CD4-positive, alpha-beta T cell (primary cell): Measurements from ENCODE around the gene DUS3L. TPM values are rescaled to one million over a fixed set of nuclear protein-coding genes. Genes with fewer than 3 reads are reported as not detected.
A peak's percentile ranks its signal among the peaks of the same experiment; 100 is the strongest.

Experiments used
- ATAC-seq: fragments of 200-7000 bp; cut with Tn5 transposase; one replicate; pipeline ENCODE4 v1.10.0; 2022; ENCODE audit warnings: mild to moderate bottlenecking; ENCODE audit not compliant: poor library complexity
- CTCF ChIA-PET: fragments of 350-600 bp; sonication (Branson Sonifier 250); formaldehyde crosslinking; loops from one replicate; lab custom pipeline; 2021; ENCODE audit warnings: antibody characterized with exemption, inconsistent platforms; lab: Charles Lee
- POLR2A ChIA-PET: fragments of 350-600 bp; sonication (Branson Sonifier 250); formaldehyde crosslinking; loops from one replicate; lab custom pipeline; 2021; ENCODE audit warnings: antibody characterized with exemption, inconsistent platforms; lab: Charles Lee
- DNase-seq, 14 experiments: peaks; one replicate each; pipeline ENCODE4 v3.0.0-alpha.2; 2013 to 2020; ENCODE audit warnings: mixed read lengths in 2 of 14
- H3K27ac ChIP-seq, 2 donors: one replicate each; pipeline versions ENCODE4 v1.5.1 to v1.7.0; 2013; ENCODE audit warnings: low read length in 2 of 2, low read depth in 1 of 2, mild to moderate bottlenecking in 1 of 2
- H3K27me3 ChIP-seq, 2 experiments: 1 replicate in 1 of 2; 2 replicates in 1 of 2; pipeline versions ENCODE4 v1.6.1 to v1.7.0; 2013; ENCODE audit warnings: low read length in 2 of 2, control low read depth in 1 of 2, mild to moderate bottlenecking in 1 of 2, moderate library complexity in 1 of 2; ENCODE audit not compliant: insufficient read depth in 2 of 2, control insufficient read depth in 1 of 2
- H3K36me3 ChIP-seq: one replicate; pipeline ENCODE4 v1.6.1; 2013; ENCODE audit warnings: low read length, control low read depth; ENCODE audit not compliant: insufficient read depth
- H3K4me1 ChIP-seq: one replicate; pipeline ENCODE4 v1.6.1; 2013; ENCODE audit warnings: low read length, control low read depth; ENCODE audit not compliant: insufficient read depth
- H3K4me3 ChIP-seq: one replicate; pipeline ENCODE4 v1.5.1; 2013; ENCODE audit warnings: mild to moderate bottlenecking, low read length, moderate library complexity
- H3K9me3 ChIP-seq, 2 experiments: 1 replicate in 1 of 2; 2 replicates in 1 of 2; pipeline versions ENCODE4 v1.6.1 to v1.7.0; 2013; ENCODE audit warnings: low read length in 2 of 2, mild to moderate bottlenecking in 2 of 2, control low read depth in 1 of 2, moderate library complexity in 1 of 2; ENCODE audit not compliant: control insufficient read depth in 1 of 2, insufficient read depth in 1 of 2
- H3K27ac Mint-ChIP-seq: one replicate; pipeline ENCODE4 v1.8.0; 2020; ENCODE audit warnings: mixed read lengths
- H3K27me3 Mint-ChIP-seq: one replicate; pipeline ENCODE4 v1.8.0; 2021; ENCODE audit warnings: mixed read lengths
- H3K36me3 Mint-ChIP-seq: one replicate; pipeline ENCODE4 v1.8.0; 2021; ENCODE audit warnings: low read depth, mixed read lengths
- H3K4me1 Mint-ChIP-seq: one replicate; pipeline ENCODE4 v1.8.0; 2021; ENCODE audit warnings: low read depth, mixed read lengths
- H3K4me3 Mint-ChIP-seq: one replicate; pipeline ENCODE4 v1.8.0; 2020; ENCODE audit warnings: mild to moderate bottlenecking, mixed read lengths
- H3K9me3 Mint-ChIP-seq: one replicate; pipeline ENCODE4 v1.8.0; 2020; ENCODE audit warnings: mixed read lengths
- intact Hi-C, 2 experiments: fragments of 100-400 bp; cut with DNase I in 1 of 2; cut with micrococcal nuclease in 1 of 2; formaldehyde crosslinking; loops; one replicate each; pipeline versions ENCODE4 v1.15.1 to v1.9.0; 2023 to 2025; cut with DNase I, micrococcal nuclease
- total RNA-seq, 174 experiments: library from RNA in 2 of 174; stranded (reverse) in 2 of 174; gene quantifications; one replicate each; pipeline ENCODE4 v1.2.3 and lab custom pipeline; 2021 to 2026
- TF ChIP-seq, protein P1 (sequence below): fragments of 200-600 bp; IDR thresholded peaks from one replicate; pipeline ENCODE4 v1.8.0; 2022; ENCODE audit warnings: antibody characterized with exemption, mild to moderate bottlenecking

DUS3L gene
- total RNA-seq, 2 experiments from 2014 or later, result 150 to 170 TPM

DNA sequence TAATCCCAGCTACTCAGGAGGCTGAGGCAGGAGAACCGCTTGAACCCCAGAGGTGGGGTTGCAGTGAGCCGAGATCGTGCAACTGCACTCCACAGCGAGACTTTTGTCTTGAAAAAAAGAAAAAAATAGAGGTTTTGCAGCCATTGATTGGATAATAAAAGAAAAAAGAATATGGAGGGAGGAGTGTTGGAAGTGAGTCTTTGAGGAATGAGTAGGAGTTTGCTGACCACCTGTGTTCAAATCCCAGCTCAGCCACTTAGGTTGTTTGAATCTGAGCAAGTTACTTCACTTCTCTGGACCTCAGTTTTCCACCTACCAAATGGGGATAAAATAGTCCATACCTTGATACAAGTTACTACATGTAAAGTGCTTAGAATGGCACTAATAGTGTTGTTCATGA is 20.2 kb upstream of the DUS3L start:
- no peaks in the 10 kb centered on the region for H3K27me3 Mint-ChIP-seq
- H3K9me3 Mint-ChIP-seq, result no peaks in the 10 kb centered on the region
- ChIA-PET CTCF (no interaction called here), POLR2A (interaction anchor here (1.5 kb wide), 1 partner anchor 17 kb away, joined by 5 read pairs; no protein-coding TSS in a partner anchor)
- intact Hi-C loops, result no loop called here
- Histone ChIP-seq H3K36me3 (no peaks in the 10 kb centered on the region), H3K27ac (no peak overlapping the region), H3K9me3 (peaks cover 0 to 4% of the 10 kb centered on the region in 2 experiments), H3K27me3 (no peaks in the 10 kb centered on the region), H3K4me3 (no peak overlapping the region), H3K4me1 (no peaks in the 10 kb centered on the region)
- DNase-seq (no peak), ATAC-seq (no peak)
- H3K27ac Mint-ChIP-seq, result no peak overlapping the region
- H3K4me3 Mint-ChIP-seq, result no peak overlapping the region
- TF ChIP-seq, protein P1, sequence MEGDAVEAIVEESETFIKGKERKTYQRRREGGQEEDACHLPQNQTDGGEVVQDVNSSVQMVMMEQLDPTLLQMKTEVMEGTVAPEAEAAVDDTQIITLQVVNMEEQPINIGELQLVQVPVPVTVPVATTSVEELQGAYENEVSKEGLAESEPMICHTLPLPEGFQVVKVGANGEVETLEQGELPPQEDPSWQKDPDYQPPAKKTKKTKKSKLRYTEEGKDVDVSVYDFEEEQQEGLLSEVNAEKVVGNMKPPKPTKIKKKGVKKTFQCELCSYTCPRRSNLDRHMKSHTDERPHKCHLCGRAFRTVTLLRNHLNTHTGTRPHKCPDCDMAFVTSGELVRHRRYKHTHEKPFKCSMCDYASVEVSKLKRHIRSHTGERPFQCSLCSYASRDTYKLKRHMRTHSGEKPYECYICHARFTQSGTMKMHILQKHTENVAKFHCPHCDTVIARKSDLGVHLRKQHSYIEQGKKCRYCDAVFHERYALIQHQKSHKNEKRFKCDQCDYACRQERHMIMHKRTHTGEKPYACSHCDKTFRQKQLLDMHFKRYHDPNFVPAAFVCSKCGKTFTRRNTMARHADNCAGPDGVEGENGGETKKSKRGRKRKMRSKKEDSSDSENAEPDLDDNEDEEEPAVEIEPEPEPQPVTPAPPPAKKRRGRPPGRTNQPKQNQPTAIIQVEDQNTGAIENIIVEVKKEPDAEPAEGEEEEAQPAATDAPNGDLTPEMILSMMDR, result no peak
- H3K4me1 Mint-ChIP-seq, result no peaks in the 10 kb centered on the region
- H3K36me3 Mint-ChIP-seq, result no peaks in the 10 kb centered on the region

DNA sequence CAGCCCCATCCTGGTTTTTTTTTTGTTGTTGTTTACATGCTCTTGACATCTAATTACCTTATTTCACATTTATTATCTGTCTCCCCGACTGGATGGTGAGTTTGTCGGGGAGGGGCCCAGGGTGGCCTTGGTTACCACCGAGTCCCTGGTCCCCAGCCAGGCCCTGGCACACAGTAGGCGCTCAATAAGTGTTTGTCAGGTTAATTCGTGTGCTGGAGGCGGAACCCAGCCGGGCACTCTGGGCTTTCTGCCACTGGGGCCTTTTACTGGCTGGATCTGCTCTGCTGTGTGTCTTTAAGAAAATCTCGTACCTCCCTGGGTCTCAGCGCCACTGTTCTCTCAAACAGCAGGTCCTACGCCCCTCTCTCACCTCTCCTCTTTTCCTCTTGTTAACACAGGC is 18.5 kb upstream of the DUS3L start:
- Histone ChIP-seq H3K4me3 (no peak overlapping the region), H3K4me1 (peaks cover 10% of the 10 kb centered on the region), H3K27ac (no peak overlapping the region), H3K27me3 (no peaks in the 10 kb centered on the region), H3K36me3 (no peaks in the 10 kb centered on the region), H3K9me3 (peaks cover 0 to 10% of the 10 kb centered on the region in 2 experiments)
- H3K9me3 Mint-ChIP-seq, result no peaks in the 10 kb centered on the region
- H3K36me3 Mint-ChIP-seq, result no peaks in the 10 kb centered on the region
- DNase-seq, result peak in 1 of 14 experiments; percentile 16
- no peak overlapping the region for H3K4me3 Mint-ChIP-seq
- no peak overlapping the region for H3K27ac Mint-ChIP-seq
- intact Hi-C loops, result loop anchor here in 1 of 2 experiments (5.0 kb wide), 1 partner anchor 168 kb away; the partner anchor contains the start of gene RANBP3
- ATAC-seq, result no peak
- peaks cover 1% of the 10 kb centered on the region for H3K4me1 Mint-ChIP-seq
- no peaks in the 10 kb centered on the region for H3K27me3 Mint-ChIP-seq
- ChIA-PET CTCF (no interaction called here), POLR2A (no interaction called here)
- TF ChIP-seq, protein P1, result no peak

DNA sequence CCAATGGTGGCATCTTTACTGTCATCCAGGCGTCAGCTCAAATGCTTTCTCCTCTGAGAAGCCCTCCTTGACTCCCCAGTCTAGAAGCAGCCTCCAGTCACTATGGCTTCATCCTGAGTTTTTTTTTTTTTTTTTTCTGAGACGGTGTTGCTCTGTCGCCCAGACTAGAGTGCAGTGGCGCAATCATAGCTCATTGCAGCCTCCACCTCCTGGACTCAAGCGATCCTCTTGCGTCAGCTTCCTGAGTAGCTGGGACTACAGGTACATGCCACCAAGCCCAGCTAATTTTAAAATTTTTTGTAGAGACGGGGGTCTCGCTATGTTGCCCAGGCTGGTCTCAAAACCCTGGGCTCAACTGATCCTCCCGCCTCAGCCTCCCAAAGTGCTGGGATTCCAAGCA is 18.1 kb upstream of the DUS3L start:
- H3K36me3 Mint-ChIP-seq, result no peaks in the 10 kb centered on the region
- POLR2A ChIA-PET, result interaction anchor here (0.7 kb wide), 1 partner anchor 164 kb away, joined by 3 read pairs; no protein-coding TSS in a partner anchor
- Histone ChIP-seq H3K4me1 (peaks cover 14% of the 10 kb centered on the region), H3K27me3 (no peaks in the 10 kb centered on the region), H3K9me3 (peaks cover 0 to 10% of the 10 kb centered on the region in 2 experiments), H3K36me3 (no peaks in the 10 kb centered on the region), H3K27ac (no peak overlapping the region), H3K4me3 (no peak overlapping the region)
- H3K27me3 Mint-ChIP-seq, result no peaks in the 10 kb centered on the region
- TF ChIP-seq, protein P1, result no peak
- H3K4me3 Mint-ChIP-seq, result no peak overlapping the region
- DNase-seq, result peak in 1 of 14 experiments; percentile 13
- CTCF ChIA-PET, result interaction anchor here (0.5 to 1.1 kb wide), 2 partner anchors 213 to 492 kb away, joined by 4 read pairs; no protein-coding TSS in a partner anchor
- ATAC-seq, result no peak
- H3K4me1 Mint-ChIP-seq, result peaks cover 5% of the 10 kb centered on the region
- H3K9me3 Mint-ChIP-seq, result no peaks in the 10 kb centered on the region
- intact Hi-C loops, result loop anchor here in 1 of 2 experiments (5.0 kb wide), 1 partner anchor 168 kb away; the partner anchor contains the start of gene RANBP3
- H3K27ac Mint-ChIP-seq, result no peak overlapping the region
